HCT116 (cell line): ENCODE results near the gene COX10.

Source experiments
- CEBPB ChIP-seq: IDR thresholded peaks from 2 replicates; pipeline ENCODE4 v1.6.1; 2012; ENCODE audit warnings: low read depth
- CTCF ChIP-seq, 3 experiments: fragments of 200-600 bp in 1 of 3; sonication (generic) in 1 of 3; IDR thresholded peaks in 2 of 3; conservative IDR thresholded peaks in 1 of 3; 2 replicates each; pipeline ENCODE4 v1.5.1; 2012 to 2017; ENCODE audit warnings: low read depth in 2 of 3, low read length in 2 of 3, antibody characterized with exemption in 1 of 3, borderline replicate concordance in 1 of 3, control low read depth in 1 of 3, mild to moderate bottlenecking in 1 of 3, mixed read lengths in 1 of 3, mixed run types in 1 of 3, moderate library complexity in 1 of 3; ENCODE audit not compliant: insufficient read depth in 1 of 3
- EGR1 ChIP-seq: IDR thresholded peaks from 2 replicates; pipeline ENCODE4 v1.6.1; 2012; ENCODE audit warnings: low read depth
- EZH2 ChIP-seq: fragments of 200-600 bp; sonication (generic); IDR thresholded peaks from 2 replicates; pipeline ENCODE4 v1.6.1; 2017; ENCODE audit warnings: antibody characterized with exemption, mixed run types
- JUND ChIP-seq: IDR thresholded peaks from 2 replicates; pipeline ENCODE4 v1.6.1; 2012
- POLR2A ChIP-seq: IDR thresholded peaks from 2 replicates; pipeline ENCODE4 v1.7.0; 2011; ENCODE audit warnings: borderline replicate concordance; ENCODE audit not compliant: insufficient read depth, insufficient read length; ENCODE audit errors: extremely low read depth
- RAD21 ChIP-seq: IDR thresholded peaks from 2 replicates; pipeline ENCODE4 v1.6.1; 2012; ENCODE audit warnings: low read depth, mild to moderate bottlenecking
- REST ChIP-seq: IDR thresholded peaks from 2 replicates; pipeline ENCODE4 v1.6.1; 2012; ENCODE audit warnings: low read depth
- SRF ChIP-seq: IDR thresholded peaks from 2 replicates; pipeline ENCODE4 v1.6.1; 2012; ENCODE audit warnings: low read depth
- ZNF274 ChIP-seq: fragments of 200-500 bp; sonication (Bioruptor generic); IDR thresholded peaks from 2 replicates; pipeline ENCODE4 v1.6.1; 2014; ENCODE audit warnings: mild to moderate bottlenecking, low read depth, low read length, inconsistent platforms
- TF ChIP-seq, protein P1 (sequence below): IDR thresholded peaks from 2 replicates; pipeline ENCODE4 v1.6.1; 2012
- TF ChIP-seq, protein P2 (sequence below): IDR thresholded peaks from 2 replicates; pipeline ENCODE4 v1.6.1; 2012

DNA sequence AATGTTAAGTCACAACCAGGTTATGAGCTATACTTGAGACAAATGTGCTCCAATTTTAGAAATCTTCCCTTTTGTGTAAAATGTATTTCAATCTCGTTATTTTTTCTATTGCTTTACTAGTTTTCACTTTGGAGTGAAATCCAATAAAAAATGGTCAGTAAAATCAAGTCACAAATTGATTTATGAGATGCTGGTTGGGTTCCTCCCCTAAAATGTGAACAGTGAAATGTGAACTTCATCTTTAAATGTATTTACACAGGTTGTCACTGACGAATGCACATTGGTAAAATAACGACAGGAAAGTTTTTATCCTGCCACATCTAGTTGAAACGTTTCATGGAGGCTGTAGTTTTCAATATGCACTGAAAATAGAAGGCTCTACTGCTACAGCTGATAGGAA, 55.5 kb downstream of the COX10 start:
- TF ChIP-seq CTCF (IDR thresholded peaks at IDR 0.05 in 2 of 3, conservative IDR thresholded peaks at IDR 0.05 in 1 of 3; ENCODE audit: borderline replicate concordance in 1 of 3, insufficient read depth in 1 of 3, low read depth in 2 of 3, low read length in 2 of 3), result no peak
- TF ChIP-seq CEBPB, result no peak
- no peak for TF ChIP-seq POLR2A
- no peak for TF ChIP-seq REST
- no peak for TF ChIP-seq EGR1
- no peak for TF ChIP-seq SRF
- TF ChIP-seq EZH2, result no peak
- TF ChIP-seq, protein P1, sequence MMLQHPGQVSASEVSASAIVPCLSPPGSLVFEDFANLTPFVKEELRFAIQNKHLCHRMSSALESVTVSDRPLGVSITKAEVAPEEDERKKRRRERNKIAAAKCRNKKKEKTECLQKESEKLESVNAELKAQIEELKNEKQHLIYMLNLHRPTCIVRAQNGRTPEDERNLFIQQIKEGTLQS, result no peak
- TF ChIP-seq RAD21, result no peak
- TF ChIP-seq ZNF274, result no peak
- TF ChIP-seq JUND, result no peak
- TF ChIP-seq, protein P2, sequence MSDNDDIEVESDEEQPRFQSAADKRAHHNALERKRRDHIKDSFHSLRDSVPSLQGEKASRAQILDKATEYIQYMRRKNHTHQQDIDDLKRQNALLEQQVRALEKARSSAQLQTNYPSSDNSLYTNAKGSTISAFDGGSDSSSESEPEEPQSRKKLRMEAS, result no peak
